OCI-LY7 (cell line): ENCODE data around the gene SLC8B1.

Source experiments
- EZH2phosphoT487 ChIP-seq: fragments of 200-600 bp; sonication (generic); IDR thresholded peaks from 2 replicates; pipeline ENCODE4 v1.6.1; 2018; ENCODE audit warnings: low read depth, borderline replicate concordance, mild to moderate bottlenecking, mixed run types, antibody characterized with exemption, low read length, moderate library complexity, mixed read lengths
- TF ChIP-seq, protein P1 (sequence below): fragments of 200-600 bp; sonication (generic); conservative IDR thresholded peaks from 2 replicates; pipeline ENCODE4 v1.5.1; 2014; ENCODE audit warnings: mild to moderate bottlenecking, antibody characterized with exemption, low read length, moderate library complexity, mixed read lengths

DNA sequence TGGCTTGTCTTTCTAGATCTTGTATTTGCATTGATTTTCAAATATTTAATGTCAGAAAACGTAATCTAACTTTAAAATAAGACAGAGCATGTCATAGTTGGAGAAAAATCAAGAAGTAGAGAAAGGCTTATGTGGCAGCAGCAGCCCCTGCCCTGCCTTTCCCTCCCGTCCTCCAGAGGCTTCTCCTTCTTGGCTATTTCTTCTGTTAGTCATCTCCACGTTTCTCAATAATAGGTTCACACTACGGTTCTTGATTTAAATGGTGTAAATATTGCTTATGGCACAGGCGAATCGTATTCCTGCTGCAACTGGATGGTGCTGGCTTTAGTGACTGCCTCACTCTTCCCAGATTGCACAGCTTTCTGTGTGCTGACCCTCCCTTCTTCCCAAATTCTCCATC lies 42.8 kb downstream of the SLC8B1 start:
- TF ChIP-seq, protein P1, sequence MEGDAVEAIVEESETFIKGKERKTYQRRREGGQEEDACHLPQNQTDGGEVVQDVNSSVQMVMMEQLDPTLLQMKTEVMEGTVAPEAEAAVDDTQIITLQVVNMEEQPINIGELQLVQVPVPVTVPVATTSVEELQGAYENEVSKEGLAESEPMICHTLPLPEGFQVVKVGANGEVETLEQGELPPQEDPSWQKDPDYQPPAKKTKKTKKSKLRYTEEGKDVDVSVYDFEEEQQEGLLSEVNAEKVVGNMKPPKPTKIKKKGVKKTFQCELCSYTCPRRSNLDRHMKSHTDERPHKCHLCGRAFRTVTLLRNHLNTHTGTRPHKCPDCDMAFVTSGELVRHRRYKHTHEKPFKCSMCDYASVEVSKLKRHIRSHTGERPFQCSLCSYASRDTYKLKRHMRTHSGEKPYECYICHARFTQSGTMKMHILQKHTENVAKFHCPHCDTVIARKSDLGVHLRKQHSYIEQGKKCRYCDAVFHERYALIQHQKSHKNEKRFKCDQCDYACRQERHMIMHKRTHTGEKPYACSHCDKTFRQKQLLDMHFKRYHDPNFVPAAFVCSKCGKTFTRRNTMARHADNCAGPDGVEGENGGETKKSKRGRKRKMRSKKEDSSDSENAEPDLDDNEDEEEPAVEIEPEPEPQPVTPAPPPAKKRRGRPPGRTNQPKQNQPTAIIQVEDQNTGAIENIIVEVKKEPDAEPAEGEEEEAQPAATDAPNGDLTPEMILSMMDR: no peak
- no peak for TF ChIP-seq EZH2phosphoT487
